Natural killer cell (primary cell): ENCODE data around the gene NRROS. TPM values are rescaled to one million over a fixed set of nuclear protein-coding genes. Genes with fewer than 3 reads are reported as not detected.
A peak's percentile ranks its signal among the peaks of the same experiment; 100 is the strongest.

ENCODE experiments used
- ATAC-seq, 3 donors: fragments of 150-1000 bp in 2 of 3; fragments of 200-7000 bp in 1 of 3; cut with Tn5 transposase; 1 replicate in 1 of 3; 2 replicates in 2 of 3; pipeline ENCODE4 v1.10.0; 2021; ENCODE audit warnings: mild to moderate bottlenecking in 2 of 3, moderate library complexity in 2 of 3
- DNase-seq, 2 donors: peaks; one replicate each; pipeline versions ENCODE4 v3.0.0 to v3.0.0-alpha.2; 2013 to 2021; ENCODE audit warnings: mixed read lengths in 1 of 2
- H3K27ac ChIP-seq: one replicate; pipeline ENCODE4 v1.5.1; 2013; ENCODE audit warnings: mild to moderate bottlenecking, low read length
- H3K27me3 ChIP-seq: one replicate; pipeline ENCODE4 v1.6.1; 2013; ENCODE audit warnings: low read length; ENCODE audit not compliant: control insufficient read depth, insufficient read depth
- H3K36me3 ChIP-seq: one replicate; pipeline ENCODE4 v1.6.1; 2013; ENCODE audit warnings: low read length; ENCODE audit not compliant: control insufficient read depth, insufficient read depth
- H3K4me1 ChIP-seq: one replicate; pipeline ENCODE4 v1.6.1; 2013; ENCODE audit warnings: low read length; ENCODE audit not compliant: control insufficient read depth, insufficient read depth
- H3K4me3 ChIP-seq: one replicate; pipeline ENCODE4 v1.5.1; 2013; ENCODE audit warnings: low read length
- H3K9me3 ChIP-seq: one replicate; pipeline ENCODE4 v1.6.1; 2013; ENCODE audit warnings: low read length; ENCODE audit not compliant: control insufficient read depth, insufficient read depth
- H3K27ac Mint-ChIP-seq, 2 donors: one replicate each; pipeline ENCODE4 v1.8.0; 2022; ENCODE audit warnings: mild to moderate bottlenecking in 2 of 2, mixed read lengths in 2 of 2, moderate library complexity in 1 of 2
- H3K27me3 Mint-ChIP-seq, 2 donors: one replicate each; pipeline ENCODE4 v1.8.0; 2022; ENCODE audit warnings: low read depth in 2 of 2, mixed read lengths in 2 of 2
- H3K36me3 Mint-ChIP-seq: one replicate; pipeline ENCODE4 v1.8.0; 2022; ENCODE audit warnings: mixed read lengths
- H3K4me1 Mint-ChIP-seq, 2 donors: one replicate each; pipeline ENCODE4 v1.8.0; 2022; ENCODE audit warnings: mixed read lengths in 2 of 2
- H3K4me3 Mint-ChIP-seq: one replicate; pipeline ENCODE4 v1.8.0; 2022; ENCODE audit warnings: mild to moderate bottlenecking, moderate library complexity, mixed read lengths
- H3K9me3 Mint-ChIP-seq, 2 donors: one replicate each; pipeline ENCODE4 v1.8.0; 2022; ENCODE audit warnings: mixed read lengths in 2 of 2
- CTCF ChIP-seq: fragments of 200-600 bp; IDR thresholded peaks from one replicate; pipeline ENCODE4 v1.8.0; 2022; ENCODE audit warnings: antibody characterized with exemption
- WGBS: methylation state at CpG from one replicate; pipeline ENCODE4 v1.1.7; 2013; ENCODE audit warnings: missing lambda C conversion rate; ENCODE audit not compliant: insufficient coverage; 5-methylcytosine and 5-hydroxymethylcytosine counted together
- intact Hi-C: fragments of 100-400 bp; cut with micrococcal nuclease; formaldehyde crosslinking; loops from one replicate; pipeline ENCODE4 v1.14.2; 2022
- total RNA-seq, 4 donors: library from RNA; stranded (reverse); fragments of 120-200 nt in 1 of 4; gene quantifications; one replicate each; pipeline versions ENCODE4 v1.2.3 to v1.2.4, GENCODE V29; 2013 to 2022

Gene NRROS
- total RNA-seq, 3 donors from 2014 or later (not counting 1 experiment from before 2014, with no cell fraction given) = 32.5 to 56.3 (median 56.2) TPM

DNA sequence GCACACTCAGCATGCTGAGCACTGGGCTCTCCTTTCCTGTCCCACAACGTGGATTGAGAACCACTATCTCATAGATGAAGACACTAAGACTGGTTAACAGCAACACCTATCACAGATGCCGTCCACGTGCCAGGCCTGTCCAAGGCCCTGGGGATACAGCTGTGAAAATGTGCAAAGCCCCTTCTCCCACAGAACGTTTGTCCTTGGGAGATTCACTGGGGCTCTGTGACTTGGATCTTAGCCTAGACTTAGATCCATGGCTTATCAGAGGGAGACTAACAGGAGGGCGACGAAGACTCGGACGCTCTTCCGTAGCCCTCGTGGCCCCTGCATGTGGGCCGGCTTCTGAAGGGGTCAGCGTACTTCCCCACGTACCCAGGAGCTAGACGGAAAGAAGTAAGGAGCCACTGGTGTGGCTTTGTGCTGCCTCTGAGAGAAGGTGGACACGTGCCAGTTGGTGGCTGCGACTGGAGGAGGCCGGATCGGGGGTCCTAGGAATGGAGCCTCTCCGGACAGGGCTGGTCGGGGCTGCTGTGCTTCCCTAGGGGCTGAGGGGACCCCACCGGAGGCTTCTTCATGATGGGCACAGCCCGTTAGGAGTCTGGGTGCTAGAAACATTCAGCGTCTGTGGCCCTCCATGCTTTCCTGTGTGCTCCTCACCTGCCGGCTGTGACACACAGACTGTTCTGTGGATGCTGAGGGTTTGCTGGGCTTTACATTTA, 964 bp downstream of the NRROS start:
- DNase-seq (peak; percentile 33 to 46), ATAC-seq (peak in 1 of 3 donors; percentile 1)
- under 1% methylated on average over 24 of the region's 24 CpGs for WGBS
- peak overlapping the region; percentile 93 for H3K4me3 Mint-ChIP-seq
- no peaks in the 10 kb centered on the region for H3K9me3 Mint-ChIP-seq
- Histone ChIP-seq H3K27me3 (no peaks in the 10 kb centered on the region), H3K36me3 (peaks cover 6% of the 10 kb centered on the region), H3K9me3 (no peaks in the 10 kb centered on the region), H3K4me3 (peak overlapping the region; percentile 88), H3K4me1 (peaks cover 89% of the 10 kb centered on the region), H3K27ac (peak overlapping the region; percentile 81)
- no peaks in the 10 kb centered on the region for H3K27me3 Mint-ChIP-seq
- H3K4me1 Mint-ChIP-seq = peaks cover 91 to 96% of the 10 kb centered on the region in 2 donors
- peak overlapping the region; percentile 96 to 98 for H3K27ac Mint-ChIP-seq
- no peaks in the 10 kb centered on the region for H3K36me3 Mint-ChIP-seq
- no peak for TF ChIP-seq CTCF
- intact Hi-C loops = loop anchor here (2.0 to 5.0 kb wide), 3 partner anchors 30 to 138 kb away; partner anchors contain the start of gene RNF168

GRCh38 chr3:196641333-196642054, 2.0 kb downstream of the NRROS start:
- peaks cover 94 to 96% of the 10 kb centered on the region in 2 donors for H3K4me1 Mint-ChIP-seq
- ATAC-seq (peak in 1 of 3 donors; percentile 34), DNase-seq (peak; percentile 33 to 44)
- H3K27me3 Mint-ChIP-seq = no peaks in the 10 kb centered on the region
- H3K4me3 ChIP-seq = peak overlapping the region; percentile 88
- no peak for TF ChIP-seq CTCF
- H3K27ac ChIP-seq = peak overlapping the region; percentile 81
- intact Hi-C loops = loop anchor here (2.0 to 5.0 kb wide), 3 partner anchors 31 to 139 kb away; partner anchors contain the start of gene RNF168
- H3K9me3 ChIP-seq = no peaks in the 10 kb centered on the region
- H3K4me3 Mint-ChIP-seq = peak overlapping the region; percentile 93
- H3K36me3 Mint-ChIP-seq = no peaks in the 10 kb centered on the region
- peaks cover 93% of the 10 kb centered on the region for H3K4me1 ChIP-seq
- peak overlapping the region; percentile 96 to 98 for H3K27ac Mint-ChIP-seq
- peaks cover 8% of the 10 kb centered on the region for H3K36me3 ChIP-seq
- no peaks in the 10 kb centered on the region for H3K27me3 ChIP-seq
- 18% methylated on average over 9 of the region's 9 CpGs for WGBS
- no peaks in the 10 kb centered on the region for H3K9me3 Mint-ChIP-seq

DNA sequence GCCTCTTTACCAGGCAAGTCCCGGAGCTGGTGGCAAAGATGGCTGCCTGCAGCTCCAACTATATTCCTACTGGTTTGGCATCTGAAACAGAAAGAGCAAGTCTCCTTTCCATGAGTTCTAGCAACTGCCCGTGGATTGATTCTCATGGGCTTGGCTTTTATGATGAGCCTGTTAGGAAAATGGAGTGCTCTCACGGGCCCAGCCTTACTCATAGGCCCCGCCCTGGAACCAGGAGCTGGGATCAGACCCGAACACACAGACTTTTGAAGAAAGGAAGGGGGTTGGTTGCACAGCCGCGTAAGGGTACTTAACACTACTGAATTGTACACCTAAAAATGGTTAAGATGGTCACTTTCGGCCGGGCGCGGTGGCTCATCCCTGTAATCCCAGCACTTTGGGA, 2.9 kb downstream of the NRROS start:
- intact Hi-C loops = loop anchor here (5.0 kb wide), 2 partner anchors 40 to 140 kb away; partner anchors contain the start of gene RNF168
- TF ChIP-seq CTCF = no peak
- H3K27me3 ChIP-seq = no peaks in the 10 kb centered on the region
- 43% methylated on average over 11 of the region's 11 CpGs for WGBS
- H3K9me3 ChIP-seq = no peaks in the 10 kb centered on the region
- Mint-ChIP-seq H3K36me3 (no peaks in the 10 kb centered on the region), H3K9me3 (no peaks in the 10 kb centered on the region), H3K4me3 (peak overlapping the region; percentile 93), H3K4me1 (peaks cover 96 to 98% of the 10 kb centered on the region in 2 donors), H3K27ac (peak overlapping the region; percentile 96 to 98), H3K27me3 (no peaks in the 10 kb centered on the region)
- DNase-seq (peak in 1 of 2 donors; percentile 23), ATAC-seq (no peak)
- H3K36me3 ChIP-seq = peaks cover 12% of the 10 kb centered on the region
- peaks cover 88% of the 10 kb centered on the region for H3K4me1 ChIP-seq
- H3K27ac ChIP-seq = peak overlapping the region; percentile 81
- peak overlapping the region; percentile 88 for H3K4me3 ChIP-seq
